Natural killer cell (primary cell): ENCODE results near the gene HEXB. TPM values are rescaled to one million over a fixed set of nuclear protein-coding genes. Genes with fewer than 3 reads are reported as not detected.

Experiments used
- ATAC-seq, 3 donors: fragments of 150-1000 bp in 2 of 3; fragments of 200-7000 bp in 1 of 3; cut with Tn5 transposase; 1 replicate in 1 of 3; 2 replicates in 2 of 3; pipeline ENCODE4 v1.10.0; 2021; ENCODE audit warnings: mild to moderate bottlenecking in 2 of 3, moderate library complexity in 2 of 3
- DNase-seq, 2 donors: peaks; one replicate each; pipeline versions ENCODE4 v3.0.0 to v3.0.0-alpha.2; 2013 to 2021; ENCODE audit warnings: mixed read lengths in 1 of 2
- H3K27ac ChIP-seq: one replicate; pipeline ENCODE4 v1.5.1; 2013; ENCODE audit warnings: mild to moderate bottlenecking, low read length
- H3K27me3 ChIP-seq: one replicate; pipeline ENCODE4 v1.6.1; 2013; ENCODE audit warnings: low read length; ENCODE audit not compliant: control insufficient read depth, insufficient read depth
- H3K36me3 ChIP-seq: one replicate; pipeline ENCODE4 v1.6.1; 2013; ENCODE audit warnings: low read length; ENCODE audit not compliant: control insufficient read depth, insufficient read depth
- H3K4me1 ChIP-seq: one replicate; pipeline ENCODE4 v1.6.1; 2013; ENCODE audit warnings: low read length; ENCODE audit not compliant: control insufficient read depth, insufficient read depth
- H3K4me3 ChIP-seq: one replicate; pipeline ENCODE4 v1.5.1; 2013; ENCODE audit warnings: low read length
- H3K9me3 ChIP-seq: one replicate; pipeline ENCODE4 v1.6.1; 2013; ENCODE audit warnings: low read length; ENCODE audit not compliant: control insufficient read depth, insufficient read depth
- H3K27ac Mint-ChIP-seq, 2 donors: one replicate each; pipeline ENCODE4 v1.8.0; 2022; ENCODE audit warnings: mild to moderate bottlenecking in 2 of 2, mixed read lengths in 2 of 2, moderate library complexity in 1 of 2
- H3K27me3 Mint-ChIP-seq, 2 donors: one replicate each; pipeline ENCODE4 v1.8.0; 2022; ENCODE audit warnings: low read depth in 2 of 2, mixed read lengths in 2 of 2
- H3K36me3 Mint-ChIP-seq: one replicate; pipeline ENCODE4 v1.8.0; 2022; ENCODE audit warnings: mixed read lengths
- H3K4me1 Mint-ChIP-seq, 2 donors: one replicate each; pipeline ENCODE4 v1.8.0; 2022; ENCODE audit warnings: mixed read lengths in 2 of 2
- H3K4me3 Mint-ChIP-seq: one replicate; pipeline ENCODE4 v1.8.0; 2022; ENCODE audit warnings: mild to moderate bottlenecking, moderate library complexity, mixed read lengths
- H3K9me3 Mint-ChIP-seq, 2 donors: one replicate each; pipeline ENCODE4 v1.8.0; 2022; ENCODE audit warnings: mixed read lengths in 2 of 2
- WGBS: methylation state at CpG from one replicate; pipeline ENCODE4 v1.1.7; 2013; ENCODE audit warnings: missing lambda C conversion rate; ENCODE audit not compliant: insufficient coverage; 5-methylcytosine and 5-hydroxymethylcytosine counted together
- intact Hi-C: fragments of 100-400 bp; cut with micrococcal nuclease; formaldehyde crosslinking; loops from one replicate; pipeline ENCODE4 v1.14.2; 2022
- total RNA-seq, 4 donors: library from RNA; stranded (reverse); fragments of 120-200 nt in 1 of 4; gene quantifications; one replicate each; pipeline versions ENCODE4 v1.2.3 to v1.2.4, GENCODE V29; 2013 to 2022
- TF ChIP-seq, protein P1 (sequence below): fragments of 200-600 bp; IDR thresholded peaks from one replicate; pipeline ENCODE4 v1.8.0; 2022; ENCODE audit warnings: antibody characterized with exemption

Gene HEXB
- total RNA-seq, 3 donors from 2014 or later (not counting 1 experiment from before 2014, with no cell fraction given): 55.3 to 61.4 (median 55.5) TPM

DNA sequence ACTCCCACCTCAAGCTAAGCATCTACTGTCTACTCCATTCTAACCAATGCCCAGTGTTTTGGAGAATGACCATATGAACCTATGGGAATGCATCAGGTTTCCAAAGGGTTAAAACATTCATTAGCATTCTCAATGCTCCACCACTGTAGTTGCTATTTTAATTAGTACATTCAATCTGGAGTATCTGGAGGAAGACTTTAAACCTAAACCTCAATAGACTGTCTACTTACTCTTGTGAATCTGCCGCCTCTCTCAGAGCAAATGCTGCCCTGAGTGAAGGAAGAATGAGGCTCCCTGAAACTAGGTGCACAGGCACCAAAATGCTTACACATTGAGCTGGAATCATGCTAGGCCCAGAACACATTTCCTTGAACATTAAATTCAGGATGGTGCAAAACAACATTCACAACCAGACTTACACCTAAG lies 46.5 kb upstream of the HEXB start:
- intact Hi-C loops: loop anchor here (10.0 kb wide), 1 partner anchor 1766 kb away; the partner anchor contains the start of gene IQGAP2
- peaks cover 54 to 61% of the 10 kb centered on the region in 2 donors for H3K4me1 Mint-ChIP-seq
- H3K27me3 ChIP-seq: no peaks in the 10 kb centered on the region
- no peaks in the 10 kb centered on the region for H3K9me3 Mint-ChIP-seq
- H3K9me3 ChIP-seq: no peaks in the 10 kb centered on the region
- H3K27me3 Mint-ChIP-seq: no peaks in the 10 kb centered on the region
- H3K4me3 ChIP-seq: no peak overlapping the region
- H3K27ac ChIP-seq: no peak overlapping the region
- H3K4me1 ChIP-seq: peaks cover 27% of the 10 kb centered on the region
- WGBS: 92% methylated on average over 1 of the region's 1 CpG
- H3K4me3 Mint-ChIP-seq: peak overlapping the region; percentile 91
- DNase-seq: no peak
- TF ChIP-seq, protein P1, sequence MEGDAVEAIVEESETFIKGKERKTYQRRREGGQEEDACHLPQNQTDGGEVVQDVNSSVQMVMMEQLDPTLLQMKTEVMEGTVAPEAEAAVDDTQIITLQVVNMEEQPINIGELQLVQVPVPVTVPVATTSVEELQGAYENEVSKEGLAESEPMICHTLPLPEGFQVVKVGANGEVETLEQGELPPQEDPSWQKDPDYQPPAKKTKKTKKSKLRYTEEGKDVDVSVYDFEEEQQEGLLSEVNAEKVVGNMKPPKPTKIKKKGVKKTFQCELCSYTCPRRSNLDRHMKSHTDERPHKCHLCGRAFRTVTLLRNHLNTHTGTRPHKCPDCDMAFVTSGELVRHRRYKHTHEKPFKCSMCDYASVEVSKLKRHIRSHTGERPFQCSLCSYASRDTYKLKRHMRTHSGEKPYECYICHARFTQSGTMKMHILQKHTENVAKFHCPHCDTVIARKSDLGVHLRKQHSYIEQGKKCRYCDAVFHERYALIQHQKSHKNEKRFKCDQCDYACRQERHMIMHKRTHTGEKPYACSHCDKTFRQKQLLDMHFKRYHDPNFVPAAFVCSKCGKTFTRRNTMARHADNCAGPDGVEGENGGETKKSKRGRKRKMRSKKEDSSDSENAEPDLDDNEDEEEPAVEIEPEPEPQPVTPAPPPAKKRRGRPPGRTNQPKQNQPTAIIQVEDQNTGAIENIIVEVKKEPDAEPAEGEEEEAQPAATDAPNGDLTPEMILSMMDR: no peak
- ATAC-seq: no peak
- no peaks in the 10 kb centered on the region for H3K36me3 ChIP-seq
- peak overlapping the region; percentile 83 to 91 for H3K27ac Mint-ChIP-seq
- H3K36me3 Mint-ChIP-seq: no peaks in the 10 kb centered on the region

DNA sequence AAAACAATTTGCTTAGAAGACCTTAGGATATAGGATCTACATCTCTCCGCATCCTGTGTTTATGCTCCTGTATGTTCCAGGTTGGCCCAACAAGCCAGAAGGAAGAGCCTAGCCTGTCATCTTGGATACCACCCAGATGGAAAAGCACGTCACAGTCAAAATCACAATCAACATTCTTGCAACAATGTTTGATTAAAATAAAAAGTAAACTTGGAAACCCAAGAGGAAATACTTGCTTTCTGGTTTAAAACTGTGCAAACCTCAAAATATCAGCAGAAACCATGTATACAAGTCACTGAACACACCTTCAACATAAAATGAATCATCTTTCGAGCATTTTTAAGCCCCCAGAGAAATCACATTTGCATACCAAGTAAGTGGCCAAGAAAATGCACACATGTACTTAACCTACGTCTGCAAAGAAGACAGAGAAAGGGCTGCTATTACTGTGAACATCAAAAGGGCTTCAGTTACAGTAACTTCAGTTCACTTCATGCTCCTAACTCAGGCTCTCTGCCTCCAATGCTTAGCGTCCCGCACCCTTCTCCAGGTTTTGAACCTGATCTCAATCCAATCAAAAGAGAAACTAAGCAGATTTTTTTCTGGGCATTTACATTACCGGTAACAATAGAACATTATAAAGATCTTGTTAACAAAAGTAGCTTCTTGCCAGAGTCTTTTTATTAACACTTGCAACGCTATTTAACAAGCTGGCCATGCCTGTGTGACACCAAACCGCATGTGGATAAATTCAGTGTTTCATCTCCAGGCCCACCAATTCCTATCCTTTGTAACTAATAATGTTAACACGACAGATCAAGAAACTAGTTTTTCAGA lies 45.8 kb upstream of the HEXB start:
- Histone ChIP-seq H3K27me3 (no peaks in the 10 kb centered on the region), H3K27ac (no peak overlapping the region), H3K36me3 (no peaks in the 10 kb centered on the region), H3K9me3 (no peaks in the 10 kb centered on the region), H3K4me1 (peaks cover 27% of the 10 kb centered on the region), H3K4me3 (peak overlapping the region; percentile 80)
- H3K27me3 Mint-ChIP-seq: no peaks in the 10 kb centered on the region
- DNase-seq: peak in 1 of 2 donors; percentile 33
- H3K27ac Mint-ChIP-seq: peak overlapping the region; percentile 83 to 91
- TF ChIP-seq, protein P1: no peak
- WGBS: 15% methylated on average over 10 of the region's 10 CpGs
- peak in 1 of 3 donors; percentile 8 for ATAC-seq
- H3K36me3 Mint-ChIP-seq: no peaks in the 10 kb centered on the region
- H3K4me1 Mint-ChIP-seq: peaks cover 54 to 61% of the 10 kb centered on the region in 2 donors
- H3K4me3 Mint-ChIP-seq: peak overlapping the region; percentile 91
- intact Hi-C loops: loop anchor here (1.0 to 10.0 kb wide), 2 partner anchors 9 to 1766 kb away; partner anchors contain the start of gene IQGAP2
- no peaks in the 10 kb centered on the region for H3K9me3 Mint-ChIP-seq

DNA sequence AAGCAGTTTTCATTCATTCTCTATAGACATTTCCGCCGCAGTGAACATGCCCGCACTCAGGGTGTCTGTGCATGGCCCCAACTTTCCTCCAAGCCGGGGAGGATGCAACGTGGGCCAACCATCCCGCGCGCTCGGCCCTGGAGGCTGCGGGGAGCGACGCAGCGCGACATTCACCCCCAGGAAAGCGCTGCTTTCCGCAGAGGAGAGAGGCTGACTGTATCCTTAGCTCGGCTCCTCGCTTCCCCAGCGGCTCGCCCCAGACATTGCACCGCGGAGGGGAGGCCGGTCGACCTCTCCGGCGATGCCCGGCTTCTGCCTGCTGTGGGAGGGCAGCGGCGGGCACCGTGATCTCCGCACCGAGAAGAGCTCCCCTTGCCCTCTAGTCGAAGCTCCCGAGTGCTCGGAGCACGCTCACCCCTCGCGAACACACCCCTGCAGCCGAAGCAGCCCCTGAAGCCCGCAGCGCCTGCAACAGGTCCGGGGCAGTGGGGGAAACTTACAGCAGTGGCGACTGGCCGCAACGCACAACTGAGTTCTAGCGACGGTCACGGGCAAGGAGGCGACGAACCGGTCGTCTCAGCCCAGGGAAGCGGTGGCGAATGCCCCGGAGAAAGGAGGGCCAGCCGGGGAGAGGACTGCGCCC lies 45.1 kb upstream of the HEXB start:
- H3K4me3 Mint-ChIP-seq: peak overlapping the region; percentile 91
- DNase-seq: peak; percentile 32 to 56
- Histone ChIP-seq H3K4me3 (peak overlapping the region; percentile 80), H3K27ac (peak overlapping the region; percentile 66), H3K4me1 (peaks cover 27% of the 10 kb centered on the region), H3K9me3 (no peaks in the 10 kb centered on the region), H3K27me3 (no peaks in the 10 kb centered on the region), H3K36me3 (no peaks in the 10 kb centered on the region)
- H3K9me3 Mint-ChIP-seq: no peaks in the 10 kb centered on the region
- no peaks in the 10 kb centered on the region for H3K36me3 Mint-ChIP-seq
- TF ChIP-seq, protein P1: no peak
- peaks cover 49 to 57% of the 10 kb centered on the region in 2 donors for H3K4me1 Mint-ChIP-seq
- peak overlapping the region; percentile 83 to 91 for H3K27ac Mint-ChIP-seq
- intact Hi-C loops: loop anchor here (1.0 to 10.0 kb wide), 5 partner anchors 10 to 1765 kb away; partner anchors contain the start of gene IQGAP2
- WGBS: under 1% methylated on average over 57 of the region's 57 CpGs
- ATAC-seq: peak; percentile 22 to 43 (median 27)
- H3K27me3 Mint-ChIP-seq: no peaks in the 10 kb centered on the region
